Body of pancreas (tissue), 4 donors: ENCODE measurements around the gene PPFIA4.

Source experiments
- POLR2A ChIP-seq, 3 donors: fragments of 450-650 bp; IDR thresholded peaks; one replicate each; pipeline ENCODE4 v1.6.1; 2016; ENCODE audit warnings: antibody characterized with exemption in 3 of 3, mild to moderate bottlenecking in 2 of 3
- TF ChIP-seq, protein P1 (sequence below), 7 experiments: fragments of 450-650 bp in 4 of 7; fragments of 200-600 bp in 3 of 7; sonication (generic) in 3 of 7; IDR thresholded peaks; one replicate each; pipeline ENCODE4 v1.5.1; 2016 to 2019; ENCODE audit warnings: antibody characterized with exemption in 7 of 7

- no peak for TF ChIP-seq POLR2A (IDR thresholded peaks at IDR 0.05)
- TF ChIP-seq, protein P1, sequence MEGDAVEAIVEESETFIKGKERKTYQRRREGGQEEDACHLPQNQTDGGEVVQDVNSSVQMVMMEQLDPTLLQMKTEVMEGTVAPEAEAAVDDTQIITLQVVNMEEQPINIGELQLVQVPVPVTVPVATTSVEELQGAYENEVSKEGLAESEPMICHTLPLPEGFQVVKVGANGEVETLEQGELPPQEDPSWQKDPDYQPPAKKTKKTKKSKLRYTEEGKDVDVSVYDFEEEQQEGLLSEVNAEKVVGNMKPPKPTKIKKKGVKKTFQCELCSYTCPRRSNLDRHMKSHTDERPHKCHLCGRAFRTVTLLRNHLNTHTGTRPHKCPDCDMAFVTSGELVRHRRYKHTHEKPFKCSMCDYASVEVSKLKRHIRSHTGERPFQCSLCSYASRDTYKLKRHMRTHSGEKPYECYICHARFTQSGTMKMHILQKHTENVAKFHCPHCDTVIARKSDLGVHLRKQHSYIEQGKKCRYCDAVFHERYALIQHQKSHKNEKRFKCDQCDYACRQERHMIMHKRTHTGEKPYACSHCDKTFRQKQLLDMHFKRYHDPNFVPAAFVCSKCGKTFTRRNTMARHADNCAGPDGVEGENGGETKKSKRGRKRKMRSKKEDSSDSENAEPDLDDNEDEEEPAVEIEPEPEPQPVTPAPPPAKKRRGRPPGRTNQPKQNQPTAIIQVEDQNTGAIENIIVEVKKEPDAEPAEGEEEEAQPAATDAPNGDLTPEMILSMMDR (IDR thresholded peaks at IDR 0.05): no peak
These were observed 14.7 kb upstream of the PPFIA4 start for GRCh38 chr1:203011582-203011981.
